Tibial nerve (tissue), 4 donors: ENCODE data around the gene LTB4R. TPM values are rescaled to one million over a fixed set of nuclear protein-coding genes. Genes with fewer than 3 reads are reported as not detected.
A peak's percentile ranks its signal among the peaks of the same experiment; 100 is the strongest.
"Not testable (repeated sequence)": the region's sequence is repeated elsewhere in the genome, so short reads cannot be mapped to it uniquely, and the experiment has no call there.

Experiments used
- DNase-seq, 2 donors: peaks; one replicate each; pipeline ENCODE4 v3.0.0-alpha.2; 2019; ENCODE audit warnings: low spot score in 2 of 2
- H3K27ac ChIP-seq, 4 donors: fragments of 200-600 bp; sonication (generic) in 3 of 4; one replicate each; pipeline ENCODE4 v1.5.1; 2017 to 2019; ENCODE audit warnings: mild to moderate bottlenecking in 1 of 4
- H3K27me3 ChIP-seq, 2 donors: fragments of 200-600 bp; sonication (generic) in 1 of 2; one replicate each; pipeline versions ENCODE4 v1.5.1 to v1.6.0; 2017 to 2019
- H3K36me3 ChIP-seq, 3 donors: fragments of 200-600 bp; sonication (generic); one replicate each; pipeline ENCODE4 v1.5.1; 2018 to 2019
- H3K4me1 ChIP-seq, 4 donors: fragments of 200-600 bp; sonication (generic) in 3 of 4; one replicate each; pipeline ENCODE4 v1.5.1; 2017 to 2019
- H3K4me3 ChIP-seq, 4 donors: fragments of 200-600 bp; sonication (generic) in 3 of 4; one replicate each; pipeline ENCODE4 v1.5.1; 2017 to 2019; ENCODE audit warnings: mild to moderate bottlenecking in 1 of 4, moderate library complexity in 1 of 4
- H3K9me3 ChIP-seq, 4 donors: fragments of 200-600 bp; sonication (generic) in 3 of 4; one replicate each; pipeline ENCODE4 v1.5.1; 2017 to 2019
- EP300 ChIP-seq, 2 donors: sonication (generic); formaldehyde crosslinking; IDR thresholded peaks; one replicate each; pipeline ENCODE4 v1.6.1; 2017; ENCODE audit warnings: antibody characterized with exemption in 2 of 2, mild to moderate bottlenecking in 1 of 2
- POLR2A ChIP-seq, 2 donors: fragments of 450-650 bp; IDR thresholded peaks; one replicate each; pipeline ENCODE4 v1.6.1; 2017; ENCODE audit warnings: antibody characterized with exemption in 2 of 2, mild to moderate bottlenecking in 2 of 2, moderate library complexity in 2 of 2
- WGBS, 2 donors: methylation state at CpG; one replicate each; pipeline ENCODE4 v1.1.5; 2018; 5-methylcytosine and 5-hydroxymethylcytosine counted together
- total RNA-seq, 4 donors: library from RNA; depleted of rRNA; stranded (reverse); fragments of >200 nt; gene quantifications; one replicate each; pipeline ENCODE4 v1.1.0, GENCODE V29; 2016
- TF ChIP-seq, protein P1 (sequence below), 5 experiments: fragments of 200-600 bp in 3 of 5; fragments of 450-650 bp in 2 of 5; sonication (generic) in 3 of 5; IDR thresholded peaks; one replicate each; pipeline ENCODE4 v1.5.1; 2016 to 2019; ENCODE audit warnings: antibody characterized with exemption in 5 of 5, mild to moderate bottlenecking in 3 of 5, moderate library complexity in 2 of 5

Gene LTB4R
- total RNA-seq, 4 donors from 2014 or later, result 8.4 to 14.4 (median 11.8) TPM

DNA sequence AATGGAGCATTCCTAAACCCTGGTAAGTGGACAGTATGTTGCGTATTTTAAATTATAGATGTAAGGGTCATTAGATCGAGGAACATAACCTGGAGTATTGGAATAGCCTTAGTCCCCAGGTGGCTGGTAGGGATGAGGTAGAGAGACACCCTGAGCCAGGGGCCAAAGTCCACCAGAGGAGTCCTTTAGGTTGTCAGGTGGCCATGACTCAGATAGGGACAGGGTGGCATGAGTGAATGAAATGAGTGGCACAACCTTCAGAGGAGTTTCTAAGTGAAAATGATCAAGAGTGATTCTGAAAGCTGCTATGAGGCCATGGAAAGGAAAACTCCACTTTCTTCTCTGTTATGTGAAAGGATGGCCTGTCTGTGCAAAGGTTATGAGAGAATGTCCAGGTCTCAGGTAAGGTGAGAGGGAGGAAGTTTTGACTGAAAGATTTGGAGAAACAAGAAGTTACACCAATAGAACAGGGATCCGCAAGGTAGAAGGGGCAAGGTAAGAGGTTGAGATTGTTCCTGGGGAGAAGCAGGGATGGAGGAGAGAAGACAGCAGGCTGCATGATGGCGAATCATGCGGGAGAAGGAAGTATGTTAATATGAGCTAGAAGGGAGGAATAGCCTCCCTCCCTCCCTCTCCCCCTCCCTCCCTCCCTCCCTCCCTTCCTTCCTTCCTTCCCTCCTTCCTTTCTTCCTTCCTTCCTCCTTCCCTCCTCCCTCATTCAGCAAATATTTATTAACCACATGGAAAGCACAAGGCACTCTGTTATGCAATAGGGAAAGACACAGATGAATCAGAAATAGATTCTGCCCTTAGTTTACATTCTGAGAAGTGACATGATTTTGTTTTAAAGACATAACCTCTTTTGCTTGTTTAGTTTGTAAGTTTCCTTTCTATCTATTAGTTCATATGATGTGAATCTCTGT is 42.5 kb downstream of the LTB4R start:
- no peak overlapping the region for H3K4me3 ChIP-seq
- 68 to 73% methylated on average over 5 of the region's 5 CpGs for WGBS, 2 donors

DNA sequence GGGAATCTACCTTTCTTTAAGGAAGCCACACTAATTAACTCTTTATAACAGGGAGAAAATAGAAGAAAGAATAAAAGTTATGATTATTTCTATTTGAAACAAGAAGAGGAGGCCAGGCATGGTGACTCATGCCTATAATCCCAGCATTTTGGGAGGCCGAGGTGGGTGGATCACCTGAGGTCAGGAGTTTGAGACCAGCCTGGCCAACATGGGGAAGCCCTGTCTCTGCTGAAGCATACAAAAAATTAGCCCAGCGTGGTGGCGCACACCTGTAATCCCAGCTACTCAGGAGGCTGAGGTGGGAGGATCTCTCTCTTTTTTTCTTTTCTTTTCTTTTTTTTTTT is 43.2 kb downstream of the LTB4R start:
- 84 to 89% methylated on average over 3 of the region's 3 CpGs for WGBS, 2 donors
- DNase-seq, H3K4me1 ChIP-seq, H3K36me3 ChIP-seq, H3K4me3 ChIP-seq, H3K9me3 ChIP-seq: not testable (repeated sequence)
- H3K27me3 ChIP-seq, result peaks cover 0 to 13% of the 10 kb centered on the region in 2 donors
- H3K27ac ChIP-seq, result peak overlapping the region in 2 of 4 donors; percentile 33 to 48

More for the DNA sequence above, 42.5 kb downstream of the LTB4R start:
- TF ChIP-seq EP300 (IDR thresholded peaks at IDR 0.05) (peak in 1 of 2 donors; percentile 18), POLR2A (IDR thresholded peaks at IDR 0.05) (no peak)
- TF ChIP-seq, protein P1, sequence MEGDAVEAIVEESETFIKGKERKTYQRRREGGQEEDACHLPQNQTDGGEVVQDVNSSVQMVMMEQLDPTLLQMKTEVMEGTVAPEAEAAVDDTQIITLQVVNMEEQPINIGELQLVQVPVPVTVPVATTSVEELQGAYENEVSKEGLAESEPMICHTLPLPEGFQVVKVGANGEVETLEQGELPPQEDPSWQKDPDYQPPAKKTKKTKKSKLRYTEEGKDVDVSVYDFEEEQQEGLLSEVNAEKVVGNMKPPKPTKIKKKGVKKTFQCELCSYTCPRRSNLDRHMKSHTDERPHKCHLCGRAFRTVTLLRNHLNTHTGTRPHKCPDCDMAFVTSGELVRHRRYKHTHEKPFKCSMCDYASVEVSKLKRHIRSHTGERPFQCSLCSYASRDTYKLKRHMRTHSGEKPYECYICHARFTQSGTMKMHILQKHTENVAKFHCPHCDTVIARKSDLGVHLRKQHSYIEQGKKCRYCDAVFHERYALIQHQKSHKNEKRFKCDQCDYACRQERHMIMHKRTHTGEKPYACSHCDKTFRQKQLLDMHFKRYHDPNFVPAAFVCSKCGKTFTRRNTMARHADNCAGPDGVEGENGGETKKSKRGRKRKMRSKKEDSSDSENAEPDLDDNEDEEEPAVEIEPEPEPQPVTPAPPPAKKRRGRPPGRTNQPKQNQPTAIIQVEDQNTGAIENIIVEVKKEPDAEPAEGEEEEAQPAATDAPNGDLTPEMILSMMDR (IDR thresholded peaks at IDR 0.05), result no peak
- DNase-seq, result no peak
- Histone ChIP-seq H3K27me3 (peaks cover 0 to 13% of the 10 kb centered on the region in 2 donors), H3K9me3 (no peaks in the 10 kb centered on the region), H3K4me1 (no peaks in the 10 kb centered on the region), H3K27ac (peak overlapping the region in 2 of 4 donors; percentile 33 to 48), H3K36me3 (no peaks in the 10 kb centered on the region)

DNA sequence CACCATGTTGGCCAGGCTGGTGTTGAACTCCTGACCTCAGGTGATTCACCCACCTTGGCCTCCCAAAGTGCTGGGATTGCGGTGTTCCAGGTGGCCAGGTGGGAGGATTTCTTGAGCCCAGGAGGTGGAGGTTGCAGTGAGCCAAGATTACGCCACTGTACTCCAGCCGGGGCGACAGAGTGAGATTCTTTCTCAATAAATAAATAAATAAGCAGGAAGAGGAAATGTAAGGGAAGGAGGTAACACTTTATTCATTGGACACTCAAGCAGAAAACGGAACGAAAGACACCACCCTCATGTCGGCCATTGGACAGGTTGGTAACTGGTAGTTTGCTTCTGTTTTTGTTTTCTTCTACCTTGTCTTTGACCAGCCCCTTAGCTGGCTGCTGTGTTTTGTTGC is 43.7 kb downstream of the LTB4R start:
- H3K27ac ChIP-seq, result no peak overlapping the region
- no peak for DNase-seq
- no peaks in the 10 kb centered on the region for H3K9me3 ChIP-seq
- no peaks in the 10 kb centered on the region for H3K36me3 ChIP-seq
- H3K27me3 ChIP-seq, result peaks cover 0 to 13% of the 10 kb centered on the region in 2 donors
- H3K4me3 ChIP-seq, result no peak overlapping the region
- no peaks in the 10 kb centered on the region for H3K4me1 ChIP-seq
- 90 to 92% methylated on average over 7 of the region's 7 CpGs for WGBS, 2 donors
- TF ChIP-seq, protein P1 (IDR thresholded peaks at IDR 0.05), result no peak
- TF ChIP-seq EP300 (IDR thresholded peaks at IDR 0.05), result no peak
- TF ChIP-seq POLR2A (IDR thresholded peaks at IDR 0.05), result no peak

DNA sequence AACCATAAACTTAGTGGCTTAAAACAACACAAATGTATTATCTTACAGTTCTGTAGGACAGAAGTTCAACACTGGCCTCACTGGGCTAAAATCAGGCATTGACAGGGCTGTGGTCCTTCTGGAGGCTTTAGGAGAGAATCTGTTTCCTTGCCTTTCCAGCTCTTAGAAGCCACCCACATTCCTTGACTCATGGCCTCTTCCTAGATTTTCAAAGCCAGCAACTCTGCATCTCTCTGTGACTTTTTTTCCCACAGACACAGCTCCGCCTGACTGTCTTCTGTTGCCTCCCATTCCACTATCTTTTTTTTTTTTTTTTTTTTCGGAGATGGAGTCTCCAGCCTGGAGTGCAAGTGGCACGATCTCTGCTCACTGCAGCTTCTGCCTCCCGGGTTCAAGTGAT is 44.9 kb downstream of the LTB4R start:
- DNase-seq, result no peak

DNA sequence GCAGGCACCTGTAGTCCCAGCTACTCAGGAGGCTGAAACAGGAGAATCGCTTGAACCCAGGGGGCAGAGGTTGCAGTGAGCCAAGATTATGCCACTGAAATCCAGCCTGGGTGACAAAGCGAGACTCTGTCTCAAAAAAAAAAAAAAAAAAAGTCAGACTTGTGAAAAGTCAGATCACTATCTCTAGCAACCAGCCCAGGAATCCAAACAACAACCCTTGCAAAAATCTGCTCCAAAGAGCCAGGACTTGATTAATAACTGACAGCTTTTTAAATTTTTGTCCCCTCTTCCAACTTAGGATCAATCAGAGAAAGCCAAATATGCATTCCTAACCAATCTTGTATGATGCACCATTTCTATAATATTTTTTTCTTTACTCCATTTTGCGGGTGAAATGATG is 49.0 kb downstream of the LTB4R start:
- Histone ChIP-seq H3K9me3 (no peaks in the 10 kb centered on the region), H3K27ac (no peak overlapping the region), H3K4me1 (peaks cover 0 to 6% (median under 1%) of the 10 kb centered on the region in 4 donors), H3K27me3 (no peaks in the 10 kb centered on the region), H3K36me3 (no peaks in the 10 kb centered on the region), H3K4me3 (no peak overlapping the region)
- WGBS, 2 donors, result 91 to 94% methylated on average over 3 of the region's 3 CpGs
- no peak for DNase-seq
- TF ChIP-seq POLR2A (IDR thresholded peaks at IDR 0.05) (no peak), EP300 (IDR thresholded peaks at IDR 0.05) (no peak)
- TF ChIP-seq, protein P1 (IDR thresholded peaks at IDR 0.05), result no peak

More for the DNA sequence above, 44.9 kb downstream of the LTB4R start:
- TF ChIP-seq, protein P1 (IDR thresholded peaks at IDR 0.05), result no peak
- TF ChIP-seq POLR2A (IDR thresholded peaks at IDR 0.05) (no peak), EP300 (IDR thresholded peaks at IDR 0.05) (no peak)
- Histone ChIP-seq H3K9me3 (no peaks in the 10 kb centered on the region), H3K36me3 (no peaks in the 10 kb centered on the region), H3K27ac (no peak overlapping the region), H3K4me1 (no peaks in the 10 kb centered on the region), H3K27me3 (peaks cover 0 to 13% of the 10 kb centered on the region in 2 donors), H3K4me3 (no peak overlapping the region)
- WGBS, 2 donors, result 79 to 94% methylated on average over 4 of the region's 4 CpGs
